Activated CD8-positive, alpha-beta memory T cell treated with anti-CD3 and anti-CD28 coated beads for 1 hour (primary cell): Measurements from ENCODE around the gene VARS1.
"Not testable (repeated sequence)": the region's sequence is repeated elsewhere in the genome, so short reads cannot be mapped to it uniquely, and the experiment has no call there.

ENCODE experiments used
- DNase-seq, 2 donors: peaks; one replicate each; pipeline ENCODE4 v3.0.0-alpha.2; 2020; ENCODE audit warnings: low read depth in 1 of 2; ENCODE audit errors: extremely low read depth in 1 of 2

VARS1 gene

DNA sequence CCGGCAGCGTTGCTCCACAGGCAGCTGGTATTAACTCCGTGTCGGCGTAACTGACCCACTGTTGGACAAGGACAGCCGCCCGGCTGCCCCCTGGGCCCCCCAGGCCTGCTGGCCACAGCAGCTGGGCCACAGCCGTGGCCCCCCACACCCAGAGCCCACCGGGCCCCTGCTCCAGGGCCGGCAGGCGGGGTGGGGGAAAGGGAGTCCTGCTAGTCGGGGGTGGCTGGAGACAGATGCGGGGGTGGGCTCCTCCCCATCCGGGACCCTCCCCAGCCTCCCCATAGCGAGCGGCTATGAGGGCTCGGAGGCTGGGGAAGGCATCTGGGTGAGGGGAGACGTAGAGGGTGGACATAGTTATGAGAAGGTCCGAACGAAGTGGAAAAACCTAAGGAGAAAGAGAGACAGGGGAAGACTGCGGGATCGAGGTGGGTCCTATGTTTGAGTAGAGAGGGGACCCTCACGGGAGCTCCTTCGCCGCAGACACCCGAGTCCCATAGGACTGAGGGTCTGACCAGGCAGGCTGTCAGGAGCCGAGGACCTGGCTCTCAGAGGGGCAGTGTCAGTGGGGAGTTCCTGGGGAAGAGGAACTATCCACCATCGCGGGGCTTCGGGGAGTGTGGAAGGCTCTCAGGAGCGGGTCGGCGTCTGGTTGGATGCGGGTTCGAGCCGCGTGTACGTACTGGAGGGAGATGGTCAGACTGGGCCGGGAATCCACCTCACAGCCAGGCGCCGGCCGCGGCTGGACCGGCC, 511 bp downstream of the VARS1 start:
- no peak for DNase-seq

DNA sequence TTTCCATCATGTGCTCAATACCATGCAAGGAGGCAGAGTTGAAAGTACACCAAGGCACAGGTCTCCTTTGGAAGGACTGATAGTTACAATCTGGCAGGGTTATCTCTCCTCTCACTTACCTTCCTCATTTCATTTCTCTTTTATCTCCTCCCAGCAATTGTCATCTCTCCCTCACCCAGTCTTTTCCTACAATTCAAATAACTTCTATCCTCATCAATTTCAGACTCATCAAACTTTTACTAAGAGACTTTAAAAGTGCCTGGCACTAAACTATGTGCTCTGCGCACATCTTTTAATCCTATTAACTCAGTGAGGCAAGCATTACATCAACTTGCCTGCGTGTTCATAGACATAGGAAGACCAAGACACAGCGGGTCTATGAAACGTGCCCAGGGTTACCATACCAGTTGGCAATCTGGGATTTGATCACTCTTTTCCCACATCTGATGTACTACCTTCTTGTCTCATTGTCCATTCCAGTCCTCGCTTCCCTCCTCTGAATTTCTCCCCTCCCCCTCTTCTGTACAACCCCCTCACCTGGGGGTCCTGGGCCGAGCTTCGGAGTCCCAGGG, 1.2 kb downstream of the VARS1 start:
- DNase-seq, result no peak

DNA sequence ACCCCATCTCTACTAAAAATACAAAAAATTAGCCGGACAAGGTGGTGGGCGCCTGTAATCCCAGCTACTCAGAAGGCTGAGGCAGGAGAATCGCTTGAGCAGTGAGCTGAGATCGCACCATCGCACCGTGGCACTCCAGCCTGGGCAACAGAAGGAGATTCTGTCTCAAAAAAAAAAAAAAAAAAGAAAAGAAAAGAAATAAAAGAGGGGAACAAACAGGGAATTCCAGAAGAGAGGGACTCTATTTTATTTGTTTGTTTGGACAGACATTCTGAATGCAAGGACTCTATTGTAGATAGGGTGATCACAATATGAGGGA, 1.7 kb downstream of the VARS1 start:
- not testable (repeated sequence) for DNase-seq

DNA sequence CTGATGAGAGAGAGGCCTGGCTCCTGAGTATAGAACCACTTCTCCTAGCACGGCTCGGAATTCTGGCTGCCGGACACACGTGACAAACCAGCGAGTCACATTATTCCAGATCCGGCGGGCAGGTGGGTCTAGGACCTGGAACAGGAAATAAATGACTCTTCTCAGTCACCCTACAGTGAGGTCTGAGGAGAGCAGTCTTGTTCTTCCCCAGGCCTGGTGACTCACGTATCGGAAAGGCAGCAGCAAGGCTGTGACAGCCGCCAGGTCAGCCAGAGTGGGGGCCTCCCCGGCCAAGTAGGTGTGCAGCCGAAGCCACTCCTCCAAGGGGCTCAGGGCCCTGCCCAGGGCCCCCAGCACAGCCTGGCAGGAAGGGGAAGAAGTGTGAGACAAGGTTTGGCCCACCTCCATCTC, 2.8 kb downstream of the VARS1 start:
- no peak for DNase-seq

DNA sequence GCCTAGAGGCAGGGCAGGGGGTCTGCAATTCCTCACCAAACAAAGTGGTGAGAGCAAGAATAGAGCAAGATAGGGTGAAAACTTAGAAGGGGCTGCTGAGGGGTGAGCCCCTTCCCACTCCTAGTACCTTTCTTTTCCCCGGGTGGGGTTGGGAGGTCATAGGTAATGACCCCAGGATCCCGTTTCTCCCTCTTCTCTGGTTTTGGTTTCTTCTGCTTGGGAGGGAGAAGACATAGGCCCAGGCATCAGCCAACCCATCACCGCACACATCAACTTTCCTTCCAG, 3.5 kb downstream of the VARS1 start:
- DNase-seq, result no peak

DNA sequence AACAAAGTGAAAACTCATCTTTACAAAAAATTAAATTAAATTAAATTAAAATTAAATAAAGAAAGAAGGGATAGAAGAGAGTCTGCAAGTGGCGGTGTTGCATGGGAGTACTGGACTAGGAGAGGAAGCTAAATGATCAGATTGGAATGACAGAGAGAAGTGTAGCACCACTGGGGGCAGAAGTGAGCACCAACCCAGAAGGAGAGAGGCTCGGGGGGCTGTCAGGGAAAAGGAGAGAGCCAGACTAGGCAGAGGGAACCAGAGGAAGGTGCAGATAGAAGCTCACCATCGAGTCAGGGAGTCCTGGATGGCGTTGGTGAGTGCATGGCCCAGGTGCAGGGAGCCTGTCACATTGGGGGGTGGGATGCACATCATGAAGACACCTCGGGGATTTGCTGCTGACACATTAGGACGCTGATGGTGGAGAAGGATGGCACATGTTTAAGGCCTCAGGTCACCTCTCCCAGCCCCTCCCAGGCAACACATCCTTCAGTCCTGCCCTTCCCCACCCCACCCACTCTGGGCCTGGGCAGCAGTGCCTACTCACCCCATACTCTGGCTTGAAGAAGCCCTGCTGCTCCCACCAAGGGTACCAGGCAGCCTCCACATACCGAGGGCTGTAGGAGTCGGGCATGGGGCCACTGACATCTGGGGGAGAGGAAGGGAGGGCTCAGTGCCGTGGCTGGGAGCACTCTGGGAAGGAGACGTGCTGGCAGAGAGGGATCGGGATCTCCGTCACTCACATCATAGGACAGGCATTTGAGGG, 4.0 kb downstream of the VARS1 start:
- DNase-seq, result no peak

DNA sequence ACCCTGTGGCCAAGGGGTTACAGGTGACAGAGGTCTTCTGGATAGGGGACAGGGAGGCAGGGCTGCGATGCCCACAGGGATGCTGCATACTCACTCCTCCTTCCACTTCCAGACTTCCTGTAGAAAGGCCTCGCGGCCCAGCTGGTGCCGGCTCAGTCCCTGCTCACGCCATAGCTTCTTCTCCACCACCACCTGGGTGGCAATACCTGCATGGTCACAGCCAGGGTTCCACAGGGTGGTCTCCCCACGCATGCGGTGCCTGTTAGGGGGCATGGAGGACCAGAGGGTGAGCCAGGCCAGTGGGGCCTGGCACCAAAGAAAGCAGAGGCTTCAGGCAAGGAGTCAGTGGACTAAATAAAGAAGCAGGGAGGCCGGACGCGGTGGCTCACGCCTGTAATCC, 10.1 kb downstream of the VARS1 start:
- no peak for DNase-seq

DNA sequence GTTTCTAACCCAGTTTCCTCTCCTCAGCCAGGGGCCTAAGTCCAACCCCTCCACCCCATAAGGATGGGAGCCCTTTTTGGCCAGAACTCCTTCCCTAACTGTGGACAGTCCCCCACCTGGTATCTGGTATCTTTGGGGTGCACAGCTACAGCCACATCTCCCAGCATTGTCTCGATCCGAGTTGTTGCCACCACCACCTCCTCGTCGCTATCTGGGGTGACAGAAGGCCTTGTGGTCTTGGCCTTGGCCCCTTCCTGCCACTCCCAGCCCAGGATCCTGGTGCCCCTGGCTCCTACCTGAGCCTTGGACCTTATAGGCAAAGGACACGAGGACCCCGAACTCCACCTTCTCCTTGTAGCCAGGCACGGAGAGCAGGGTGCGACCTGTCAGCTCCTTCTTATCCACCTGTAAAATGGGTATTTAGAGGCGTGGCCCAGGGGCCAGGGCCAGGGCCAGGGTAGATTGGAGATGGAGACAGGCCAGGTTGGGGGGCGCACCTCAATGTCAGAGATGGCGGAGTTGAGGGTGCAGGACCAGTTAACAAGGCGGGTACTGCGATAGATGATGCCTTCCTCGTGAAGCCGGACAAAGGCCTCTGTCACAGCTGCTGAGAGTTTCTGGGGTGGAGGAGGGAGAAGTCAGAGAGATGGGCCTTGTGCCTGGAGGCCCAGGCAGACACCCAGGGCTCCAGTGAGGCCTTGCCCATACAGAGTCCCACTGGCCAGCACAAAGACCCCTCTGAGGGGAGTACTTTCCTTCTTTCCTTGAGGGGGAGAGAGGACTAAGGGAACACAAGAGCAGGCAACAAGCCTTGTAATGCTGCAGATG, 11.2 kb downstream of the VARS1 start:
- DNase-seq, result no peak

DNA sequence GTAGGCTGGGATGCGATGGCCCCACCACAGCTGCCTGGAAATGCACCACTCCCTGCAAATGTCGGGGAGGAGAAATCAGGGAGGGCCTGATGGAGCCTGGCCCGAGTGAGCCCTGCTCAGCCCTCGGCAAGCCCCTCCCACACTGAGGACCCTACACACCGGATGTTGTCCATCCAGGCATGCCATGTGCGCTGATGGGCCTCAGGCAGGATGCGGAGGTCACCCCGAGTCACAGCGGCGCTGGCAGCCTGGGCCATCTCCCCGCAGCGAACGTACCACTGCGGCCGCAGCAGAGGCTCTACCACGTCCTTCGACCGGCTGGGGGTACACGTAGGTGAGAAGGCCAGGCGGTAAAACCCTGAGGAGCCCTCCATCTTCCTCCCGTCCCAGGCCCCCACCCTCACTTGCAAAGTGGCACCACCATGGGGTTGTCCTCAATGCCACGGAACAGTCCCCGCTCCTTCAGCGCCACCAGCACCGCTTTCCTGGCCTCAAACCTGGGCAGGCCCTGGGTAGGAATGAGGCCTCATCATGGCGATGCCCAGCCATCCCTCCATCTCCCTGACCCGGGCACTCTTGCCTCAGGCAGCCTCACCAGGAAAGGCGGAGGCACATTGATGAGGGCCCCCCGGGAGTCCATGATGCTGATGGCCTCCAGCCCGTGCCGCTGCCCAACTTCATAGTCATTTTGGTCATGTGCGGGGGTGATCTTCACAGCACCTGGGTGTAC, 13.3 kb downstream of the VARS1 start:
- DNase-seq, result no peak

DNA sequence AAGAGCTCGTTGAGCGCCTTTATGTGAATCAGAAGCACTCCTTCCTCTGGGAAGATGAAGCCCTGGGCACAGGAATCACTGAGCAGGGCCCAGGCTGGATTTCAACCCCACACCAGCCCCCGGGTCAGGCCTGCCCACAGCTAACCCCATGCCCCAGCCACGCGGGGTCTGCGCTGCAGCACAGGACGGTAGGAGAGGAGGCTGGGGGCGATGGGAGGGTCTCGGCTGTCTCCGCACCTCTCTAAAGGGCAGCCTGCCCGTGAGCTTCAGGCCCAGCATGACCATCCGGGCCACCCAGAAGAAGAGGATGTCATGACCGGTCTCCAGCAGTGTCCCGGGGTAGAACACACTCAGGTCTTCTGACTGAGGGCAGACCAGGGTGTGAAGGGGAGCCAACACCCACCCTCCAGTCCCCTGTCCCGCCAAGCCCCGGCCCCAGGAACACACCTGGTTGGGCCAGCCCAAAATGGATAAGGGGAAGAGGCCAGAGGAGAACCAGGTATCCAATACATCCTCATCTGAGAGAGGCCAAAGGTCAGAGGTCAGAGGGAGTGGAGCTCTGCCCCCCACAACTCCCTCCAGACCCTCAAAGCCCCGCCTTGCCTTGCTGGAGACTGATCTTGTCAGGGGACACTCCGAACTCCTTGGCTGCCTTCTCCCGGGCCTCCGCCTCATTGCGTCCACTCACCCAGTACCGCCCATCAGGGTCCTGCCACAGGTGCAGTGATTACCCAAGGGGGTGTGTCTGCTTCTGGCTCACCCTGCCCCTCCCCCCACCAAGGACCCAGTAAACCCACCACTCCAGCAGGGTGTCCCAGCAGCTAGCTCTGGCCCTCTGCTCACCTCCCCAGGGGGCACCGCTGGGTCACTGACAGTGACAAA, 14.1 kb downstream of the VARS1 start:
- no peak for DNase-seq

DNA sequence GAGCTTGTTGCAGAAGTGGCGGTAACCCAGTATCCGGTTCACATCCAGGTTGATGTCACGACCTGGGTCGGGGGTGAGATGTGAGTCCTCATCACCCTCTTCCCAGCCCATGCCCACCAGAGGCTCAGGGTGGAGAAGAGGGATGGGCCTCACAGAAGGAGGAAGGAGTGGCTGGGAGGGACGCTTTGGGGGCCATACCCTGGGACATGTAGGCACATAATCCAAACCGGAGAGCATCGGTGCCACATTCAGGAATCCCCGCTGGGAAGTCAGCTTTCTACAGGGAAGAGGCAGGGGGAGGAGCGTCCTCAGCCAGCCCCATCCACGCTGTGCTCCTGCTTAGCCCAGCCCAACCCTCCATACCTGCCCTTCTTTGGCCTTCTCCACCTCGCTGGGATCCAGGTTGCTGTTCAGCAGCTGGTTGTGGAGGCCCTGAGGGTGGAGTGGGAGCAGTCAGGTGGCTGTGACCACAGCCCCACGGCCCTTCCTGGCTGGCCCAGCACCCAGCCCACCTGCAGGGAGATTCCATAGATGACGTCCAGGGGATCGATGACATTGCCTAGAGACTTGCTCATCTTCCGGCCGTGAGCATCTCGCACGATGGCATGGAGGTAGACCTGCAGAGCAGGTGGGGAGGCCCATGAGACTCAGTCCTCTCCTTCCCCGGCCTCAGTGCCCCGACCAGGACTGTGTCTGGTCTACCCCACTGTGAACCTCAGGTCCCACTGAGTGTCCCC, 14.9 kb downstream of the VARS1 start:
- DNase-seq, result no peak

DNA sequence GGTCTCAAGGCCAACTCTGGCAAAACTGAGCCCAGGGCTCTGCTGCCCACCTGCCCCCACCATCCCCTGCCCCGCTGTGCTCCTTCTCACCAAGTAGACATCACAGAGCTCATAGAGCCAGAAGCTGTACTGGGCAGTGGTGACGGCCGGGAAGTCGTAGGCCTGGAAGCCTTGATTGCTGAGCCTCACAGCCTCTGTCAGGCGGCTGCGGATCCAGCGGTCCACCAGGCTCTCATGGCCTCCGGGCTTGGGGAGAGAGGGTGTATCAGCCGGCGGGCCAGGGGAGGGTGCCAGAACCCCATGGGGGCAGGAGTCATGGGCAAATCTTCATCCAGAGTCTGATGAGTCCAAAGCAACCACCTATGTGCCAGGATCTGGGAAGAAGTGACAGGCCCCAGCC, 15.6 kb downstream of the VARS1 start:
- no peak for DNase-seq

DNA sequence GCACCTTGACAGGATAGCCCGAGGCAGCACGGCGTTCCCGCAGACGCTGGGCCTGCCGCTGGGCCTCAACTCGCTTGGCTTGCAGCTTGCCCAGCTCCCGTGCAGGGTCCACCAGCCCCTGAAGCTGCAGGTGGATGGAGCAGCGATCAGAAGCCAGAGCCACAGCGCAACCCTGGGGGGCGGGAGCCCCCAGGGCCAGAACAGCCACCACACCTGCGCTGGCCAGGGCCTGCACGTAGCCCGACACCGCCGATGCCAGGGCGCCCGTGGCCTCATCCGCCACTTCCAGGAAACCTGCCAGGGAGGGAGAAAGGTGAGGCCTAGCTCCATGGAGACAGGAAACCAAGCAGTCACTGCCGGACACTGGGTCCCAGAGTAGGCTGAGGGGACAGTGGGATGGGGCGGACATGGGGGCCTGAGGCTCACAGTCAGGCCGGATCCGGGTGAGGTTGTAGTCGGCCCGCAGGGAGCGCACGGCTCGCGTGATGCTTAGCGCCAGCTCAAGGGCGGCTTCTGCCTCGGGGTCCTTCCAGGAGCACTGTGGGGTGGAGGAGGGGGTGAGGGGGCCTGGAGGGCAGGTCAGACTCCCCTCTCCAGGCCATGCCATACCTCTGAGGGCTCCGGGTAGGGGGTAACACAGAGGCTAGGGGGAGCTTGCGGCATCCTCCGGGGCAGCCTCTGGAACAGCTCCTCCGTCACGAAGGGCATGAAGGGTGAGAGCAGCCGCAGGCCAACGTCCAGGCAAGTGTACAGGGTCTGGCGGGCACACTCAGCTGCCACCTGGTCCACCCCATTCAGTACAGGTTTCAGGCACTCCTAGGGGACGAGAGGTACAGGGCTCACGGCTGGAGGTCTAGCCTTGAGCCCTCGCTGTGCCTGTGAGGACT, 16.3 kb downstream of the VARS1 start:
- DNase-seq, result no peak

DNA sequence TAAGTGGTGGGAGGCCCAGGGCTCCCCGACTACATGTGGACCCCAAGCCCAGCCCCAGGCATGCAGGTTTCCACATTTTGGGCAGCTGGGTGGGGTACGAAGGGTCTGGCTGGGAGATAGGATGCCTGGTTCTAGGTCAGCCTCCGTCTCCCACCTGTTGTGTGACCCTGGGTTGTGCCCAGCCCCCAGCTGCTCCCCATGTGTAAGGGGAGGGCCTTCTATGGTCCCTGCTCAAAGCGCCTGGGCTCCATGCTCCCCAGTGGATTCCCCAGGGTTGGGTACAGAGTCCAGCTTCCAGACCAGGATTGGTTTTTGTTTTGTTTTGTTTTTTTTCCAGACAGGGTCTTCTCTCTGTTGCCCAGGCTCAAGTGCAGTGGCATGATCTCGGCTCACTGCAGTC, 17.4 kb downstream of the VARS1 start:
- DNase-seq, result no peak

DNA sequence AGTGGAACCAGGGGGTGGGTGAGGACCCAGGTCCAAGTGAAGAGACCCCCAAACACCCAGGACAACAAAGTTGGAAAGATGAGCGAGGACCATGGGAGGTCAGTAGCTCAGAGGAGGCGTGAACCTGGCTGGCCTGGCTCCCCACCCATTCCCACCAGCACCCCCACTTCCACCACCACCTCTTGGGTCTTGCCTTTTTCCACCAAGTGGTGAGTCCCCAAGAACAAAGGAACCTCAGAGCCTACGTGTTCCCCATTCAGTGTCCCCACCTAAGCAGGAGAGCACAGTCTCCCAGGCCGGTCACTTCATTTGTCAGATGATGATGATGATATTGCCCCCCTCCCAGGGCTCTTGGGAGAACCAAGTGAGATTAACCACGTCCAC, 17.9 kb downstream of the VARS1 start:
- no peak for DNase-seq

DNA sequence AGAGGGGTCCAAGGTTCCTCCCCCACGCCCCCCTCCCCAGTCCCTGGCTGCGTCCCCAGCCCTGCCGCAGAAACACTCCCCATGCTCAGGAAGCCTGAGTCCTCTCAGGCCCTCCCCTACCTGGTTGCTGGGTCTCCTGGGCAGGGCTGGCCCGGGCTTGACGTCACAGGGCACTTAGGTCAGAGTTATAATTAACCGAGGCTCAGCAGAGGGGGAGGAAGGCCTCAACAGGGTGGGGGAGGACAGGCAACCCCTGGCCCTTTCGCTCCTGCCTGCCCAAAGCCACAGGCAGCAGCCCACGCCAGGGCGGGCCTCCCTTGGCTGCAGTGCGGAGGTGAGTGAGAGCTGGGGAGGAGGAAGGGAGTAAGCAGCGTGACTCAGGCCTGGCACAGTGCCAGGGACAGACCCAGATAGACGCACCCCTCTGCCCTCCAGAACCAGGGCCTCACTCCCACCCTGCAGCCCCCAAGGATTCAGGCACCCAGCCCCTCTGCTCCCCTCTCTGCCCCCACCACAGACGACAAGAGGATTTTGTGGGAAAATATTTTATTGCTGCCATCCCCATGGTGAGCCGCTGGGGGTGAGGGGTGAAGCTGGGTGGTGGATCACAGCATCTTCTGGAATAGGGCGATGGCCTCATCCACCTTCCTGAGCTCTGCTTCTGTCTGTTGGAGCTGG, 18.4 kb downstream of the VARS1 start, which contains the start of gene VWA7:
VWA7 (minus strand) TSS at position 340 of the 678 bp plus-strand sequence. CDS start 549 bp downstream, outside the sequence.
- peak; percentile 39 to 56 for DNase-seq

DNA sequence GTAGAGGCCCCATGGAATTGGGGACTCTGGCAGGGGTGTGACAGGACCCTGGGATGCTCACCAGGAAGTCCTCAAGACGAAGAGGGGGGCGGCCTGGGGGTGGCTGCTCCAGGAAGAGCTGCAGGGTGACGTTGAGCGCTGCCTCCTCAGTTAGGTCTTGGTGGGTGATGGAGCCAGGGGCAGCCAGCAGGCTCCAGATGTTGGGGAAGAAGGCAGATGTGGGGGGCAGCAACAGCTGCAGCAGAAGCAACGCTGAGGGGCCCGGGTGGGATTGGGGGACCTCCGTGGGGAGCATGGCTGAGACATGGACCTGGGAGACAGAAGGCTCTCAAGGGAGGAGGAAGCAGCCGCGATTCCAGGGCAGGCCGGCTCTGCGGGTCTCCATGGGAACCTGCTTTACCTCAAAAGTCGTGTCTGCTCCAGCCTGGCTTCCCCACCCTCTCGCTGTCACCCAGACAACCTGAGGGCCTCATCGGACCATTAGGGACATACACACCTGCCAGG, 19.0 kb downstream of the VARS1 start:
- no peak for DNase-seq
